Measurements from ENCODE around the gene DTYMK. TPM values are rescaled to one million over a fixed set of nuclear protein-coding genes. Genes with fewer than 3 reads are reported as not detected.

The DTYMK gene
- total and polyA plus RNA-seq, 2 of the 4 experiments (the other 2 are of a cell fraction): 31.7 to 50.1 TPM

DNA sequence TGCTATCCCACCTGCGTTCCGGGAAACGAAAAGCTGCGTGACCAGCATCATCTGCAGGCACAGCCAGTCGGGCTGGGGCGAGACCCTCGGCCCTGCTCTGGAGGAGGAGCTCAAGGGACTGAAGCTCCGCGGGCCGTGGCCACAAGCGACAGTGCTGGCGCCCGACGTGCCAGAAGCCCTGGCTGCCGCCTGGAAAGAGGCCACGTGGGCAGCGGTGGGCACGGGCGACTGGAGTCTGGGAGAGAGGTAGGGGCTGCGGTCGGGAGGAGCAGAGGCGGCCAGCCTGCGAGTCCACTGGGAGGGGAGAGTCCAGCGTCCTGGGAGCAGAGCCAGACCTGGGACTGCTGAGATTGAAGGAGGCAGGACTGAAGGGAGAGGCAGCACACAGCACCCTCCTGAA lies 9.2 kb downstream of the DTYMK start:
- H3K4me1 ChIP-seq (ENCODE audit: control insufficient read depth, insufficient read depth, low read length): peaks cover 11% of the 10 kb centered on the region
- H3K27me3 ChIP-seq (ENCODE audit: control insufficient read depth, insufficient read depth, low read length): no peaks in the 10 kb centered on the region
- H3K27ac ChIP-seq (ENCODE audit: insufficient read depth, low read length): no peak overlapping the region
- intact Hi-C loops (cut with micrococcal nuclease): no loop called here
- H3K9ac ChIP-seq (ENCODE audit: low read depth, low read length): no peak overlapping the region
- no peak overlapping the region for H2AFZ ChIP-seq (replicated peaks; ENCODE audit: low read length, poor library complexity)
- CTCF ChIA-PET: no interaction called here
- no peak overlapping the region for H2AK5ac ChIP-seq (ENCODE audit: low read depth, low read length)
- no peak overlapping the region for H4K5ac ChIP-seq (ENCODE audit: low read depth, low read length)
- POLR2A ChIA-PET (ENCODE audit: unreplicated experiment): no interaction called here
- H3K36me3 ChIP-seq (ENCODE audit: control insufficient read depth, insufficient read depth, low read length): peaks cover 48% of the 10 kb centered on the region
- no peak overlapping the region for H3K56ac ChIP-seq (ENCODE audit: extremely low read depth, insufficient read depth, low read length)
- no peak overlapping the region for H3K4me2 ChIP-seq (ENCODE audit: low read depth, low read length)
- peaks cover 18% of the 10 kb centered on the region; the same call in 1 of the 2 replicates for H4K20me1 ChIP-seq (ENCODE audit: insufficient read depth, low read length)
- no peak overlapping the region for H4K8ac ChIP-seq (ENCODE audit: low read depth in 2 of 2, low read length in 2 of 2)
- no peaks in the 10 kb centered on the region for H3K9me3 ChIP-seq (ENCODE audit: control insufficient read depth, insufficient read depth, low read length)
- no peak overlapping the region for H3K14ac ChIP-seq (replicated peaks; ENCODE audit: low read depth, low read length)
- H2BK5ac ChIP-seq (ENCODE audit: low read depth, low read length, poor library complexity, severe bottlenecking): no peak overlapping the region
- H3K79me1 ChIP-seq (ENCODE audit: low read depth in 1 of 2, low read length in 2 of 2): peaks cover 3 to 33% of the 10 kb centered on the region in 2 experiments
- H2AK9ac ChIP-seq (replicated peaks; ENCODE audit: low read depth, low read length, poor library complexity): no peak overlapping the region
- in situ Hi-C loops (cut with MboI; ENCODE audit: low sequenced_read_pairs): no loop called here
- 94% methylated on average over 23 of the region's 24 CpGs; no CpG with 5 or more reads in 1 of the 2 experiments for WGBS, 2 experiments (ENCODE audit: extremely low coverage in 2 of 2, insufficient read length in 1 of 2)
- dilution Hi-C loops (cut with HindIII; ENCODE audit: low sequenced_read_pairs, unreplicated experiment): no loop called here
- DNase-seq (no peak), ATAC-seq (ENCODE audit: low read depth) (no peak)
- TF ChIP-seq SMC3 (IDR thresholded peaks at IDR 0.05; ENCODE audit: low read depth, low read length): no peak
- no peak overlapping the region for H2BK120ac ChIP-seq (ENCODE audit: low read depth, low read length)
- H2BK20ac ChIP-seq (ENCODE audit: low read depth, low read length): no peak overlapping the region
- BruUV-seq (replicated peaks): no TSS peak
- no peak overlapping the region for H3K4ac ChIP-seq (ENCODE audit: low read depth, low read length)
- no peak overlapping the region for H3K23ac ChIP-seq (ENCODE audit: low read depth, low read length)
- no peak overlapping the region for H3K18ac ChIP-seq (ENCODE audit: low read depth, low read length)
- H3K4me3 ChIP-seq (ENCODE audit: insufficient read depth, low read depth, low read length): no peak overlapping the region
- H2BK15ac ChIP-seq (ENCODE audit: low read depth, low read length): no peak overlapping the region
- H3K9me1 ChIP-seq (ENCODE audit: insufficient read depth, low read length): no peaks in the 10 kb centered on the region
- H4K91ac ChIP-seq (ENCODE audit: insufficient read depth, low read depth, low read length): no peak overlapping the region
